ENCODE data around the gene LIPG.

DNA sequence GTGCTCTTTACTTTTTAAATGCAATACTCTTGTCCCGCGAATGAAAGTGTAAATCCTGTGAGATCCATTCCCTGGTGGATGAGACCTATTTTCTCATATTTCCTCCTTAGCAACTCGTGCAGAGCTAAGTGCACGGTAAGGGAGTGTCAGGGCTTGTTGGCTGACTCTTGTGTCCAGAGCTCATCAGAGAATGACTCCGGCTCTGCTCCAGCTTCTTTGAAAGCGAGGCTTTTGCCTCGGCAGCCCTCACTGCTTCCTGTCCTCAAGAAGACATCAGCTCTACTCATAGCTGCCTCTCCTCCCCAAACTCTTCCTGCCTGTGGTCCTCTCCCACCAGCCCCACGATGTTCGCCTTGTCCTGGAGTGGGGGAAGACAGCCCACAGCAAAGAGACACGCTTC, 70.7 kb downstream of the LIPG start:
- no peak for TF ChIP-seq EZH2 (IDR thresholded peaks at IDR 0.05; ENCODE audit: low read length)
- TF ChIP-seq, protein P1, sequence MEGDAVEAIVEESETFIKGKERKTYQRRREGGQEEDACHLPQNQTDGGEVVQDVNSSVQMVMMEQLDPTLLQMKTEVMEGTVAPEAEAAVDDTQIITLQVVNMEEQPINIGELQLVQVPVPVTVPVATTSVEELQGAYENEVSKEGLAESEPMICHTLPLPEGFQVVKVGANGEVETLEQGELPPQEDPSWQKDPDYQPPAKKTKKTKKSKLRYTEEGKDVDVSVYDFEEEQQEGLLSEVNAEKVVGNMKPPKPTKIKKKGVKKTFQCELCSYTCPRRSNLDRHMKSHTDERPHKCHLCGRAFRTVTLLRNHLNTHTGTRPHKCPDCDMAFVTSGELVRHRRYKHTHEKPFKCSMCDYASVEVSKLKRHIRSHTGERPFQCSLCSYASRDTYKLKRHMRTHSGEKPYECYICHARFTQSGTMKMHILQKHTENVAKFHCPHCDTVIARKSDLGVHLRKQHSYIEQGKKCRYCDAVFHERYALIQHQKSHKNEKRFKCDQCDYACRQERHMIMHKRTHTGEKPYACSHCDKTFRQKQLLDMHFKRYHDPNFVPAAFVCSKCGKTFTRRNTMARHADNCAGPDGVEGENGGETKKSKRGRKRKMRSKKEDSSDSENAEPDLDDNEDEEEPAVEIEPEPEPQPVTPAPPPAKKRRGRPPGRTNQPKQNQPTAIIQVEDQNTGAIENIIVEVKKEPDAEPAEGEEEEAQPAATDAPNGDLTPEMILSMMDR (optimal IDR thresholded peaks at IDR 0.05 in 1 of 3, IDR thresholded peaks at IDR 0.05 in 1 of 3, conservative IDR thresholded peaks at IDR 0.05 in 1 of 3; ENCODE audit: extremely low read depth in 1 of 3, insufficient read depth in 2 of 3, low read length in 3 of 3), result no peak

Measured in keratinocyte (primary cell).